ENCODE data around the gene ARHGAP26.

GRCh38 chr5:142810743-142811290 lies 40.6 kb downstream of the ARHGAP26 start:
- no peak for TF ChIP-seq CTCF (IDR thresholded peaks at IDR 0.05)
- TF ChIP-seq POLR2AphosphoS5 (IDR thresholded peaks at IDR 0.05) = no peak
- no peak for TF ChIP-seq POLR2A (IDR thresholded peaks at IDR 0.05)
